D341Med (cell line): ENCODE measurements around the gene SLC7A8.

Source experiments
- DNase-seq: peaks from one replicate; pipeline ENCODE4 v3.0.0; 2012; ENCODE audit warnings: low spot score

The SLC7A8 gene

GRCh38 chr14:23093991-23094665 is 89.3 kb downstream of the SLC7A8 start:
- DNase-seq = peak; percentile 82

GRCh38 chr14:23093526-23093925 is 89.9 kb downstream of the SLC7A8 start:
- no peak for DNase-seq

DNA sequence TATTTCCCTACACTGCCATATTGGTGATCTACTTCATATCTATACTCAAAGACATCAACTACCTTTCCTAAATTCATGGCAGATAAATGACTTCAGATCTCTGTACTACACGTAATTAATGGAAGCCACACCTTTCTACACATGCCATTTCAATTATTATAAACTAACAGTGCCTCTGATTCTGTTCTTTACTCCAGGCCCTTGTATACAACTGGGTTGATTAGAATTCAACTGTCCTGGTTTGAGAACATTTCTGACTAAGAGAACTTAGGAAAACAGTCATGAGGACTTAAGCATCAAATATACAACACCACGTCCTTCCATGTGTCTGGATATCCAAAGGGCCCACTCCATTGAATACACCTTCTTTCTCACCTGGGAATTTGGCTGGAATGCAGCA is 90.4 kb downstream of the SLC7A8 start:
- no peak for DNase-seq

GRCh38 chr14:23091294-23092225 is 91.9 kb downstream of the SLC7A8 start:
- no peak for DNase-seq

- DNase-seq = no peak
These were observed 93.2 kb downstream of the SLC7A8 start for GRCh38 chr14:23090254-23090636.

DNA sequence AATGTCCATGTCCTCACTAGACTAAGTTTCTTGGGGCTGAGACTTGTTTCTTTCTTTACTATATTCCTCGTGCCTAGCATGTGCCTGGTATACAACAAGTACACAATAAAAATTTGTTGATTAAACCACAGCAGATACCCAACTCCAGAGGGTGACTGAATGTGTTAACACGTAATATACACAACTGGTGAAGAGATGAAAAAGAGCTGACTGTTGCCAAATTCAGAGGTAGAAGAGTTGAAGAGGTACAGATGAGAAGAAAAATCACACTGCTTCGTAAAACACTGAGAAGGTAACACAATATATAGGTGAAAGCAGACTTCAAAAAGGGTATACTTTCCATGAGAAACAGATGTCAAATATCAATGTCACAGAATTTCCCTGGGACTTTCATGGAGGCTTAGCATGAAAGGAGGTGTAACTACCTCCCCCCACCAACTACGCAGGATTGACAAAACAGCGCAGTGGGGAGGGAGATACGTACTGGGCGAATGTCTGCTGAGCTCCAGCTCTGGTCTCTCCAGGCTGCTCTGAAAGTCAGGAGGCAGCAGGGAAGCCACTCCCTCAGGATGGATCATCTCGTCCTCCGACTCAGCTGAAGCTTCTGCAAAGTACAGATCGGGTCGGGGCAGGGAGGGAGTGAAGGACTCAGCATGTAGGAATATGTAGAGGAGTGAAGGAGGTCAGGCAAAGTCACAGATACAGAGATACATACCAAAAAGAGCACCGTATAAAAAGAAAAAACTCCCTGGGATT is 93.8 kb downstream of the SLC7A8 start:
- DNase-seq = no peak

DNA sequence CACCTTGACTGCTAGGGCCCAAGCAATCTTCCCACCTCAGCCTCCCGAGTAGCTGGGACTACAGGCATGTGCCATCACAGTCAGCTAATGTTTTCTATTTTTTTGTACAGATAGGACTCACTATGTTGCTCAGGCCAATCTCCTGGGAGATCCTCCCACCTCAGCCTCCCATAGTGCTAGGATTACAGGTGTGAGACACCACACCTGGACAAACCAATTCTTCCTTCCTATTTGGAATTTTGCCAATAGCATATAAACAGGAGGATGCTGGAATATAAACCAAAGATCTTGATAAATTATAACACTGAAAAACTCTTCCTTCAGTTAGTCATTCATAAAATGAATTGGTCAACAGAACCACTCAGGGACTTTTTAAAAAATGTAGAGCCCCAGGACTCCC is 96.9 kb downstream of the SLC7A8 start:
- DNase-seq = no peak

DNA sequence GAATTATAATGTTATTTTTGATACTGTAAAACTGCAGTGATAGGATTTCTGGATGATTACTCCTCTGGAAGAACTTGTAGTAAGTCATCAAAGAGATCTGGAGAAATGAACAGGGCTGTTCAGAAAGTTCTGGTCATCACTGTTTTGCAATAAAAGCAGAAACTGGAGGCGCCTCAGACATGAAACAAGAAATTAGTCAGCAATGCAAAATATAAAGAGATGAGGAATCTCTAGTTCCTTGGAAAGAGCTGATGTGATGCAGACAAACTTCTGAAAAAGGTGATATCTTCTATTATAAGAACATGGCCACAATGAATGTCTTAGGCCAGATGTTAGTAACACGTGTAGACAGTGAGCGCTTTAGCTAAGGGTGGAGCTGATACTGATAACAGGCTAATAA is 98.0 kb downstream of the SLC7A8 start:
- no peak for DNase-seq

DNA sequence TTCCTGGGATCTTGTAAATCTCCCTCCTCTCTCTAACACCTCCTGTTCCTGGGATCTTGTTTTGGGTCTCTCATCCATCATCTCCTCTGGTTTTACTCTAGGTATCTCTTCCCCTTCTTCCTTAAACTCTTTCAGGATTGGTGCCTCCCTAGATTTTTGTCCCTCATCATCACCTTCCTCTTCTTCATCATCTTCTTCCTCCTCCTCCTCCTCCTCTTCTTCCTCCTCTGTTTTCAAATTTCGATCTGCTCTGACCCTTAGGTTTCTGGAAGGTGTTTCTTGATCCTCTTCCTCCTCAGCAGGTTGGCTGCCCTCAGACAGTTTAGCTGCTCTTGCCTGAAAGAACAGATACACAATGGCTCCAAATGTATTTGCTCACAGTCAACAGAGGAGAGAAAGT is 103.0 kb downstream of the SLC7A8 start:
- no peak for DNase-seq

DNA sequence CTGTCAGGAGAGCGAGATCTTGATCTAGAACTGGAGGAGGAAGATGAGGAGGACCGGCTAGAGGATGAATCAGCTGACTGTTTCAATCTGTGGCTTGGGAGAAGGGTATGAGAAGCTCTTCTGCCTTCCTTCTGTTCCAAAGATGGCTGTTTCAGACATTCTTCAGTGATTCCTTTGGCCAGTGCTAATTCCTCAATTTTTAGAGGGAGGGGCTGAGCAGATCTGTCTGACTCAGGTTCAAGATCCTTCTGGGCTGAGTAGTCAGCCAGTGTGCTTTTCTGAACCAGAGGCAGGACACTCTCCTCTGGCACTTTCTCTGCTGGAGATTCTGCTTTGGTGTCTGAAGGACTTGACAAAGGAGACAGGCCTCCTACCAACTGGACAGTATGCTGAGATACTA is 103.7 kb downstream of the SLC7A8 start:
- no peak for DNase-seq

DNA sequence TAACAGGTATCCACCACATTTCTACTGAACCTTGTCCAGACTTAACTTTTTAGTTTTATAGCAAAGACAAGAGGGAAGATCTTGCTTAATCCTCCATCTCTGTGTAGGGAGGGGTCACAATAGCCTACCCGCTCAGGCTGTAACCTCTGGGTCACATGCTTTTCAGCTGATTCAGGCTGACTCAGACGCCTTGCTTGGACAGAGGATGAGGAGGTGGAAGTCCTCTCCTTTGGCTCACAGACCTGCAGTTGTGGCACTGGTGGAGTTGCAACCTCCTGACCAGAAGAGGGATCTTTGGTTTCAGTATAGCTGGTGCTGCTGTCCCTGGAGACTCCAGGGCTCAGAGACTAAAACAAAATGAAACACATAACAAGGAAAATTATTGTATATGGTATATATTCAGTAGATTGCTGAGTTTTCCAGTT is 104.8 kb downstream of the SLC7A8 start:
- DNase-seq = no peak

GRCh38 chr14:23077962-23078361 is 105.5 kb downstream of the SLC7A8 start:
- no peak for DNase-seq

DNA sequence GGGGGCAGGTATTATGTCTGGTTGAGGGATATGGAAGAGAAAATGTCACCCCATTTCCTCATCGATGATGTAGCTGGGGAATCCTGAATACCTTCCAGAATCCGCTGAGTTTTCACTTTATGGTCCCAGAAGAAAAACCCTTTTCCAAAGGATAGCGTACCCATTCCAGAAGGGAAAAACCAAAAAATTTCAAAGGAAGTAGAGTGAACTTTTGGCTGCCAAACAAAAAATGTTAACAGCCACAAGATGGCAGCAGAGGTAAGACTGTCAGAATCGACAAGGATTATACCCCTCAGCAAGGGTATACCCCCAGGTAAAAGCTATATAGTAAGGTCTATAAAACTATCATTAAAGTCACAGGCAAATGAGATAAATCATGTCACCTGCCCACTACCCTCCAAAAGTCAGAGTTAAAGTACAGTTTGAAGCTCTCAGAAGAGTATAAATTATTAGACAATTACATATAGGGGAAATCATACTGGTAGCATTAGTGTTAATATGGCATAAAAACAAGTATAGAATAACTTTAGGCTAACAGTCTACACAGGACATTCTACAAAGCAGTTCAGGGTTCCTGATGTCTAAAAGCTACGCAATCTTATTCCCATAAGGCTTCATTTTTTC is 106.6 kb downstream of the SLC7A8 start:
- no peak for DNase-seq
